HCT116 (cell line): ENCODE measurements around the gene RCOR1. TPM values are rescaled to one million over a fixed set of nuclear protein-coding genes. Genes with fewer than 3 reads are reported as not detected.

ENCODE experiments used
- ATAC-seq: fragments of 200-7000 bp; cut with Tn5 transposase; 2 replicates; pipeline ENCODE4 v1.9.1; 2020; ENCODE audit warnings: mild to moderate bottlenecking, moderate library complexity
- BruUV-seq: library from RNA; stranded (reverse); fragments of 400-500 nt; replicated peaks from 2 replicates; lab custom pipeline; 2021; lab: Mats Ljungman, UMichigan
- CTCF ChIA-PET: fragments of 300-600 bp; sonication (Branson Sonifier 250); formaldehyde crosslinking; loops from one replicate; lab custom pipeline; 2021; ENCODE audit warnings: antibody characterized with exemption; lab: Charles Lee
- POLR2A ChIA-PET: fragments of 300-600, 350-600 bp; sonication (Branson Sonifier 250); formaldehyde crosslinking; loops from one replicate; lab custom pipeline; 2021; ENCODE audit warnings: antibody characterized with exemption; lab: Charles Lee
- RAD21 ChIA-PET, 2 experiments: fragments of 300-600 bp; sonication (Branson Sonifier 250); formaldehyde crosslinking; loops; one replicate each; lab custom pipeline; 2023; ENCODE audit warnings: low total read pairs in 2 of 2; ENCODE audit not compliant: uncharacterized antibody in 2 of 2, unreplicated experiment in 2 of 2, low non-redundant PET in 1 of 2; lab: Charles Lee
- DNase-seq: peaks from one replicate; pipeline ENCODE4 v3.0.0-alpha.2; 2010; ENCODE audit warnings: low read depth, low spot score
- H2AFZ ChIP-seq: fragments of 200-600 bp; shearing (Covaris generic), sonication (generic); 2 replicates; pipeline ENCODE4 v1.6.1; 2017; ENCODE audit warnings: low read depth, mixed run types, mixed read lengths, antibody characterized with exemption, low read length; ENCODE audit not compliant: poor library complexity, severe bottlenecking
- H3K27ac ChIP-seq: 2 replicates; pipeline ENCODE4 v1.5.1; 2012; ENCODE audit warnings: low read depth, low read length
- H3K27me3 ChIP-seq: fragments of 200-600 bp; sonication (generic); 2 replicates; pipeline ENCODE4 v1.6.1; 2016; ENCODE audit warnings: mixed run types, low read length, mixed read lengths; ENCODE audit not compliant: insufficient read depth
- H3K36me3 ChIP-seq, 2 experiments: fragments of 200-500 bp in 1 of 2; fragments of 200-600 bp in 1 of 2; sonication (Bioruptor generic) in 1 of 2; sonication (generic) in 1 of 2; 2 replicates each; pipeline versions ENCODE4 v1.5.1 to v1.6.1; 2014 to 2016; ENCODE audit warnings: low read length in 2 of 2, inconsistent platforms in 1 of 2, mixed read lengths in 1 of 2, mixed run types in 1 of 2; ENCODE audit not compliant: insufficient read depth in 2 of 2, control insufficient read depth in 1 of 2
- H3K4me1 ChIP-seq, 2 experiments: fragments of 200-600 bp in 1 of 2; sonication (generic) in 1 of 2; 2 replicates each; pipeline versions ENCODE4 v1.5.1 to v1.6.1; 2012 to 2017; ENCODE audit warnings: low read length in 2 of 2, inconsistent platforms in 1 of 2, mild to moderate bottlenecking in 1 of 2, mixed read lengths in 1 of 2, mixed run types in 1 of 2, moderate library complexity in 1 of 2; ENCODE audit not compliant: insufficient read depth in 2 of 2, control insufficient read depth in 1 of 2
- H3K4me2 ChIP-seq: fragments of 200-600 bp; sonication (generic); 2 replicates; pipeline ENCODE4 v1.6.1; 2017; ENCODE audit warnings: mixed run types, low read length, mixed read lengths
- H3K4me3 ChIP-seq, 2 experiments: fragments of 200-600 bp in 1 of 2; sonication (generic) in 1 of 2; replicated peaks in 1 of 2; 2 replicates each; pipeline ENCODE4 v1.5.1; 2011 to 2016; ENCODE audit warnings: low read length in 2 of 2, control low read depth in 1 of 2, low read depth in 1 of 2, mild to moderate bottlenecking in 1 of 2, mixed read lengths in 1 of 2, mixed run types in 1 of 2
- H3K79me2 ChIP-seq: fragments of 200-600 bp; sonication (generic); 2 replicates; pipeline ENCODE4 v1.6.1; 2017; ENCODE audit warnings: mild to moderate bottlenecking, mixed run types, low read length, moderate library complexity, mixed read lengths; ENCODE audit not compliant: insufficient read depth
- H3K9ac ChIP-seq: fragments of 200-600 bp; sonication (generic); 2 replicates; pipeline ENCODE4 v1.6.1; 2016; ENCODE audit warnings: low read length, mixed read lengths
- H3K9me2 ChIP-seq: fragments of 200-600 bp; sonication (generic), shearing (Covaris generic); 2 replicates; pipeline ENCODE4 v1.6.1; 2017; ENCODE audit warnings: mixed run types, mild to moderate bottlenecking, moderate library complexity; ENCODE audit not compliant: insufficient read depth
- H3K9me3 ChIP-seq, 2 experiments: fragments of 200-500 bp in 1 of 2; fragments of 200-600 bp in 1 of 2; sonication (Bioruptor generic) in 1 of 2; sonication (generic) in 1 of 2; 2 replicates each; pipeline ENCODE4 v1.6.1; 2014 to 2017; ENCODE audit warnings: low read length in 2 of 2, mixed read lengths in 2 of 2, inconsistent platforms in 1 of 2, low read depth in 1 of 2, mild to moderate bottlenecking in 1 of 2, mixed run types in 1 of 2, moderate library complexity in 1 of 2; ENCODE audit not compliant: control insufficient read depth in 1 of 2, insufficient read depth in 1 of 2
- H4K20me1 ChIP-seq: fragments of 200-600 bp; sonication (generic), shearing (Covaris generic); 2 replicates; pipeline ENCODE4 v1.6.1; 2017; ENCODE audit warnings: mixed run types, mild to moderate bottlenecking, moderate library complexity; ENCODE audit not compliant: insufficient read depth
- CEBPB ChIP-seq: IDR thresholded peaks from 2 replicates; pipeline ENCODE4 v1.6.1; 2012; ENCODE audit warnings: low read depth
- EGR1 ChIP-seq: IDR thresholded peaks from 2 replicates; pipeline ENCODE4 v1.6.1; 2012; ENCODE audit warnings: low read depth
- ELF1 ChIP-seq: IDR thresholded peaks from 2 replicates; pipeline ENCODE4 v1.6.1; 2012; ENCODE audit warnings: low read depth, borderline replicate concordance
- EZH2 ChIP-seq: fragments of 200-600 bp; sonication (generic); IDR thresholded peaks from 2 replicates; pipeline ENCODE4 v1.6.1; 2017; ENCODE audit warnings: antibody characterized with exemption, mixed run types
- JUND ChIP-seq: IDR thresholded peaks from 2 replicates; pipeline ENCODE4 v1.6.1; 2012
- MAX ChIP-seq: IDR thresholded peaks from 2 replicates; pipeline ENCODE4 v1.6.1; 2012
- RAD21 ChIP-seq: IDR thresholded peaks from 2 replicates; pipeline ENCODE4 v1.6.1; 2012; ENCODE audit warnings: low read depth, mild to moderate bottlenecking
- TCF7L2 ChIP-seq: IDR thresholded peaks from 2 replicates; pipeline ENCODE4 v1.7.0; 2011; ENCODE audit warnings: borderline replicate concordance, inconsistent platforms; ENCODE audit not compliant: insufficient read depth, insufficient read length; ENCODE audit errors: extremely low read depth
- YY1 ChIP-seq: IDR thresholded peaks from 2 replicates; pipeline ENCODE4 v1.6.1; 2011; ENCODE audit warnings: low read length, low read depth, moderate library complexity, mild to moderate bottlenecking; ENCODE audit not compliant: insufficient replicate concordance; ENCODE audit errors: extremely low read depth
- ZNF274 ChIP-seq: fragments of 200-500 bp; sonication (Bioruptor generic); IDR thresholded peaks from 2 replicates; pipeline ENCODE4 v1.6.1; 2014; ENCODE audit warnings: mild to moderate bottlenecking, low read depth, low read length, inconsistent platforms
- intact Hi-C: fragments of 100-400 bp; cut with micrococcal nuclease; formaldehyde crosslinking; loops from 2 replicates; pipeline ENCODE4 v1.10.0; 2022
- total RNA-seq: library from RNA; stranded (reverse); gene quantifications from one replicate; pipeline ENCODE4 v1.2.1, GENCODE V29; 2021; ENCODE audit not compliant: unreplicated experiment
- TF ChIP-seq, protein P1 (sequence below): IDR thresholded peaks from 2 replicates; pipeline ENCODE4 v1.6.1; 2012; ENCODE audit warnings: low read depth
- TF ChIP-seq, protein P2 (sequence below): IDR thresholded peaks from 2 replicates; pipeline ENCODE4 v1.6.1; 2012

The RCOR1 gene
- total RNA-seq, 1 experiment from 2014 or later: 30.7 TPM

DNA sequence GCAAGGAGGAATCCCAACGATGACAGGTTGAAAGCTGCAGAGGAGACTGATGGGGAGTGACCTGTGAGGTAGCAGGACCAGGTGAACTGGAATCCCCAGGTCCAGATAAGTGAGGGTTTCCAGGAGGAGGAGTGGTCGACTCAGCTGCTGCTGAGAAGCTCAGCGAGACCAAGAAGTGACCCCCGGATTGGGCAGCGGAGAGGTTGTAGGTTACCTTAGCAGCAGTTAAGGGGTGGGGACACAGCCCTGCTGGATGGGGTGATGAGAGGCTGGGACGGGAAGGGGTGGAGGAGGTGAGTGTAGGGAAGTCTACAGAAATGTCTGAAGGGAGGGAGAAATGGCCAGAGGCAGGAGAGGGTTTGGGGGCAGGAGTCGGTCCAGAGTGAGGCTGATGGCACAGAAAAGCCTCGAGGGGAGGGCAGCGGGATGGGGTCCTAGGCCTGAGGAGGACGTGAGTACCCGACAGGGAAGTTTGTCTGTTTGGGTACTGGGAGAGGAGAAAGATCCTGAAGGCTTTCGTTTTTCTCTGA, 2.6 kb upstream of the RCOR1 start:
- Histone ChIP-seq H3K27ac (0 out of 2 replicates have a peak overlapping the region, but pooled peaks have one; percentile 96), H4K20me1 (peaks cover 8% of the 10 kb centered on the region; the same call in 1 of the 2 replicates), H3K4me2 (0 out of 2 replicates have a peak overlapping the region, but pooled peaks have one; percentile 93), H3K9me3 (no peaks in the 10 kb centered on the region), H3K4me1 (peaks cover 19 to 52% of the 10 kb centered on the region in 2 experiments), H3K9ac (no peak overlapping the region), H3K9me2 (no peaks in the 10 kb centered on the region), H3K4me3 (no peak overlapping the region), H2AFZ (no peak overlapping the region), H3K79me2 (peaks cover 26% of the 10 kb centered on the region), H3K27me3 (no peaks in the 10 kb centered on the region)
- DNase-seq: no peak
- no peak for ATAC-seq
- ChIA-PET CTCF (no interaction called here), RAD21 (no interaction called here), POLR2A (interaction anchor here (1.2 kb wide), 1 partner anchor 65 kb away, joined by 4 read pairs; no protein-coding TSS in a partner anchor)
- no TSS peak for BruUV-seq
- TF ChIP-seq EGR1: no peak
- TF ChIP-seq, all 23 proteins: peak for 0
- H3K36me3 ChIP-seq: no peaks in the 10 kb centered on the region
- intact Hi-C loops: loop anchor here (10.0 kb wide), 1 partner anchor 325 kb away; no protein-coding TSS in a partner anchor

DNA sequence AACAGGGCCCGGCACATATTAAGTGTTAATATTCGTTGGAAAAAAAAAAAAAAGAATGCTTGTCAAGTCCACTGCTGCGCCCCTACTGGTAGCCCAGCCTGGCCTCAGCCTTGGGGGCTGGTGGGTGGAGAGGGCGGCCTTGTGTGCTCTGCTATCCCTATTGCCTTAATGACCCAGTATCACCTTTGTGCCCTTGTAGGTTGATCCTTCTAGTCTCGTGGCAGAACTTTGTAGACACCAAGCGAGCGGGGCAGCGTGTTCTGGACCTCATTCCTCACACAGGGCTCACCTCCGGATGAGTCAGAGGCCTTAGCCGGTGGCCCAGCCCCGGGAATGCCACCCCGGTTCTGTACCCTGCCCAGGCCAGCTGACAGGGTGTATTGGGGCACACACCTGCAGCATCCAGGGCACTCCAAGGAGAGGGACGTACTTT, 1.8 kb upstream of the RCOR1 start:
- peaks cover 13 to 47% of the 10 kb centered on the region in 2 experiments for H3K4me1 ChIP-seq
- H2AFZ ChIP-seq: no peak overlapping the region
- ChIA-PET POLR2A (interaction anchor here (1.6 kb wide), 1 partner anchor 66 kb away, joined by 12 read pairs; no protein-coding TSS in a partner anchor), CTCF (interaction anchor here (1.2 to 1.6 kb wide), 3 partner anchors 16 to 66 kb away, joined by 3 to 8 read pairs (median 5); no protein-coding TSS in a partner anchor), RAD21 (no interaction called here)
- BruUV-seq: no TSS peak
- H3K27ac ChIP-seq: peak overlapping the region; percentile 96
- H4K20me1 ChIP-seq: peaks cover 8% of the 10 kb centered on the region; the same call in 1 of the 2 replicates
- H3K9ac ChIP-seq: peak overlapping the region; percentile 99
- H3K4me3 ChIP-seq: peak overlapping the region; percentile 80 to 92
- DNase-seq (peak; percentile 54), ATAC-seq (peak; percentile 18)
- peaks cover 35% of the 10 kb centered on the region for H3K79me2 ChIP-seq
- H3K9me3 ChIP-seq: no peaks in the 10 kb centered on the region
- intact Hi-C loops: loop anchor here (10.0 kb wide), 1 partner anchor 324 kb away; no protein-coding TSS in a partner anchor
- H3K27me3 ChIP-seq: no peaks in the 10 kb centered on the region
- peak overlapping the region; percentile 93 for H3K4me2 ChIP-seq
- no peaks in the 10 kb centered on the region for H3K36me3 ChIP-seq
- H3K9me2 ChIP-seq: no peaks in the 10 kb centered on the region
- TF ChIP-seq, protein P1, sequence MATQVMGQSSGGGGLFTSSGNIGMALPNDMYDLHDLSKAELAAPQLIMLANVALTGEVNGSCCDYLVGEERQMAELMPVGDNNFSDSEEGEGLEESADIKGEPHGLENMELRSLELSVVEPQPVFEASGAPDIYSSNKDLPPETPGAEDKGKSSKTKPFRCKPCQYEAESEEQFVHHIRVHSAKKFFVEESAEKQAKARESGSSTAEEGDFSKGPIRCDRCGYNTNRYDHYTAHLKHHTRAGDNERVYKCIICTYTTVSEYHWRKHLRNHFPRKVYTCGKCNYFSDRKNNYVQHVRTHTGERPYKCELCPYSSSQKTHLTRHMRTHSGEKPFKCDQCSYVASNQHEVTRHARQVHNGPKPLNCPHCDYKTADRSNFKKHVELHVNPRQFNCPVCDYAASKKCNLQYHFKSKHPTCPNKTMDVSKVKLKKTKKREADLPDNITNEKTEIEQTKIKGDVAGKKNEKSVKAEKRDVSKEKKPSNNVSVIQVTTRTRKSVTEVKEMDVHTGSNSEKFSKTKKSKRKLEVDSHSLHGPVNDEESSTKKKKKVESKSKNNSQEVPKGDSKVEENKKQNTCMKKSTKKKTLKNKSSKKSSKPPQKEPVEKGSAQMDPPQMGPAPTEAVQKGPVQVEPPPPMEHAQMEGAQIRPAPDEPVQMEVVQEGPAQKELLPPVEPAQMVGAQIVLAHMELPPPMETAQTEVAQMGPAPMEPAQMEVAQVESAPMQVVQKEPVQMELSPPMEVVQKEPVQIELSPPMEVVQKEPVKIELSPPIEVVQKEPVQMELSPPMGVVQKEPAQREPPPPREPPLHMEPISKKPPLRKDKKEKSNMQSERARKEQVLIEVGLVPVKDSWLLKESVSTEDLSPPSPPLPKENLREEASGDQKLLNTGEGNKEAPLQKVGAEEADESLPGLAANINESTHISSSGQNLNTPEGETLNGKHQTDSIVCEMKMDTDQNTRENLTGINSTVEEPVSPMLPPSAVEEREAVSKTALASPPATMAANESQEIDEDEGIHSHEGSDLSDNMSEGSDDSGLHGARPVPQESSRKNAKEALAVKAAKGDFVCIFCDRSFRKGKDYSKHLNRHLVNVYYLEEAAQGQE: no peak
- TF ChIP-seq ZNF274 (no peak), EZH2 (no peak), ELF1 (no peak), CEBPB (no peak), TCF7L2 (peak; percentile 9), RAD21 (peak; percentile 35), JUND (peak; percentile 44), MAX (peak; percentile 69), YY1 (no peak)
- TF ChIP-seq, protein P2, sequence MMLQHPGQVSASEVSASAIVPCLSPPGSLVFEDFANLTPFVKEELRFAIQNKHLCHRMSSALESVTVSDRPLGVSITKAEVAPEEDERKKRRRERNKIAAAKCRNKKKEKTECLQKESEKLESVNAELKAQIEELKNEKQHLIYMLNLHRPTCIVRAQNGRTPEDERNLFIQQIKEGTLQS: no peak
